CD4-positive, alpha-beta T cell treated with Interleukin-17A for 4 hours (primary cell): ENCODE data around the gene TMC1.
A peak's percentile ranks its signal among the peaks of the same experiment; 100 is the strongest.
"Not testable (repeated sequence)": the region's sequence is repeated elsewhere in the genome, so short reads cannot be mapped to it uniquely, and the experiment has no call there.

Source experiments
- DNase-seq: peaks from one replicate; pipeline ENCODE4 v3.0.0-alpha.2; 2020; ENCODE audit warnings: mixed read lengths

Gene TMC1

DNA sequence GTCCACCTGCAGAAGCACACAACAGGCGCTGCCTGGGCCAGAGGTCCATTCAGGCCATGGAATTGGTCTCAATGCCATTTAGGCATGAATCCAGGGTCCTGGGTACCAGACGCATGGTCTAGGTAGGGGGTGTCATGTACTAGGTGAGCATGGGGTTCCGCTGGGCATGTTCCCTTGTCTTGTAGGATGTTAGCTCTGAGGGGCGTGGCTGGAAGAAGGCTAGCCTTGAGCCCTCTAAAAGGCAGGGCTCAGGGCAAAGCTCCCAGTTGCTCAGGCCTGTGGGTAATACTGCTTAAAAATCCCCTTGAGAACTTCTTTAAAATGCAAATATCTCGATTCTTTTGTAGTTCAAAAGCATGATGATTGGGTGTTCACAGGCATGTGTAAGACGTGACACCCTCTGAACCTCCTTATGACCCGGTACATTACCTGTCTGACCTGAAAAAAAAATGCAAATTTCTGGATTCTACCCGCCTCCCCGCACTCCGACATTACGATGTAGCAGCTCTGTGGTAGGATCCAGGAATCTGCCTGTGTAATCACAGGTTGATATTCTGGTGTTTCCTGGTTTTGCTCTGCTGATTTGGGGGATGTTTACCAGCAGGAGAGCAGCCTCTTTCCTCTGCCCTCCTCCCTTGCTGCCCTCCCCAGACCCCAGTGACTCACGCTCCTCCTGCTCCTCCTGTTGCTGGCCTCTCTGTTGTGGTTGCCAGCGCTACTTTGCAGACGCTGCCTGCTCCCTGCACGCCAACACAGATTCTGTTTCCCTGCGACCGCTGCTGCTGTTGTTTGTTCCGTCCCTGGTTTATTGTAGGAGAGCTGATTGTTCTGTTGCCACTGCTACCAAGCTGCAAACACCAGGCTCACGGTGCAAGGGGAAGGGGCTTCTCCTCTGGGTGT lies 5.7 kb downstream of the TMC1 start:
- peak; percentile 89 for DNase-seq

- DNase-seq, result no peak
Observed at GRCh38 chr9:72527801-72528195, 6.4 kb downstream of the TMC1 start.

DNA sequence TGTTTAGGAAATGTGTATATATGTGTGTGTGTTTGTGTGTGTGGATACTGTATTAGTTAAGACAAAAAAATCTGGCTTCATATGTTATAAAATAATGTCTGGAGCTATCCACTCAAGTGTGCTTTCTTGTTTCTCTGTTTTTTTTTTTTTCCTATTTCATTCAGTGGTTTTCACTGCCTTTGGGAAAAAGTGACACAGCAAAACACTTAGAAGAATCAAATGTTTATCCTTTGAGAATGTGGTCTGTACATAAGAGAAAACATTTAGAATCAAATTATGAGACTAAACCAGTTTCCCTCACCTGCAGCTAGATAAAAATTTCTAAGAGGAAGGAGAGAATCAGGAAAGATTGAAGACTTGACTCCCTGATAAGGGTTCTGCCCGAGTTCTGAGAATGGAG lies 8.1 kb downstream of the TMC1 start:
- DNase-seq, result no peak

GRCh38 chr9:72533322-72533721 lies 11.9 kb downstream of the TMC1 start:
- DNase-seq, result no peak

DNA sequence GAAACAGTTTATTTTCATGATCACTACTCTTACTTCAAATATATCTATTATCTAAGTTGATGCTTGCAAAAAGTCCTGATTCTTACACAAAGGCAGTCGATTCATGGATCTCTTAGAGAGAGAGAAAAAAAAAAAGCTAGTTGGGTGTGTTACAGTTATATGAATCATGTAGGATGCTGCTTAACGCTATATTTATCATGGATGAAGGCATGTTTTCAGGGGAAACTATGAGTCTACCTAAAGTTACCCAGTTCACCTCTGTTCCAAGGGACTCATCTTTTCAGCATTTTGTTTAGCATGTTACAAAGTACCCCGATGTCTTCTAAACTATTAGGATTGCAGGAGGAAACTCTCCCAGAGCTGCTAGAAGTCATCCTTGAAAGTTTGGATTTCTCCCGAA lies 13.5 kb downstream of the TMC1 start:
- no peak for DNase-seq

DNA sequence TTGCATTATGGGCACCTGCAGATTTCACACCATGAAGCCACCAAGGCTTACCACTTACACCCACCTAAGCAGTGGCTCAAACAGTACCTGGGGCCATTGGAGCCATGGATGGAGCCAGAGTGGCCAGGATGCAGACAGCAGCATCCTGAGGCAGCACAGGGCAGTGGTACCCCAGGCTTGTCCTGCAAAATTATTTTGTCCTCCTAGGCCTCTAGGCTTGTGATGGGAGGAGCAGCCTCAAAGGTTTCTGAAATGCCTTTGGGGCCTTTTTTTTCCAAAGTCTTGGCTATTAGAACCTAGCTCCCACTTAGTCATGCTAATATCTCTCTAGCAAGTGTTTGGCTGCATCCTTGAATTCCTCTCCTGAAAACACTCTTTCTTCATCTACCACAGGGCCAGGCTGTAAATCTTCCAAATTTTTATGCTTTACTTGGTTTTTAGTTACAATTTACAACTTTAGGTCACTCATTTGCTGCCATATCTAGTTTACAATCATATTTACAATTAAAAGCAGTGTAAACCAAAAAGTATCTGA lies 15.7 kb downstream of the TMC1 start:
- no peak for DNase-seq

- DNase-seq, result no peak
Observed at GRCh38 chr9:72537671-72538070, 16.3 kb downstream of the TMC1 start.

GRCh38 chr9:72538921-72539702 lies 17.7 kb downstream of the TMC1 start:
- DNase-seq, result no peak

DNA sequence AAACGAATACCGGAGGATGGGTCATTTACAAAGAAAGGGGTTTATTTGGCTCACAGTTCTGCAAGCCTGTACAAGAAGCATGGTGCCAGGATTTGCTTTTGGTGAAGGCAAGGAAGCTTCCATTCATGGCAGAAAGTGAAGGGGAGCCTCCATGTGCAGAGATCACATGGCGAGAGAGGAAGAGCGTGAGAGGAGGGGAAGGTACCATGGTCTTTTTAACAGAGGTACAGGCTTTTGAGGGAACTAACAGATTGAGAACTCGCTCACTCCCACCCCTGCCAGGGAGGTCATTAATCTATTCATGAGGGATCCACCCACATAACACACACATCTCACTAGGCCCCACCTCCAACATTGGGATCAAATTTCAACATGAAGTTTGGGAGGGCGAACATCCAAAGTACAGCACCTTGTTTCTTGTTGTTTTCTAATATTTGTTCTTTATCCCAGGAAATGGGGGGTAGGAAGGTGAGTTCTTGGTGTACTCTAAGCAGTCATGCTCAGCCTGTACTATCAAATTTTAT lies 18.5 kb downstream of the TMC1 start:
- no peak for DNase-seq

DNA sequence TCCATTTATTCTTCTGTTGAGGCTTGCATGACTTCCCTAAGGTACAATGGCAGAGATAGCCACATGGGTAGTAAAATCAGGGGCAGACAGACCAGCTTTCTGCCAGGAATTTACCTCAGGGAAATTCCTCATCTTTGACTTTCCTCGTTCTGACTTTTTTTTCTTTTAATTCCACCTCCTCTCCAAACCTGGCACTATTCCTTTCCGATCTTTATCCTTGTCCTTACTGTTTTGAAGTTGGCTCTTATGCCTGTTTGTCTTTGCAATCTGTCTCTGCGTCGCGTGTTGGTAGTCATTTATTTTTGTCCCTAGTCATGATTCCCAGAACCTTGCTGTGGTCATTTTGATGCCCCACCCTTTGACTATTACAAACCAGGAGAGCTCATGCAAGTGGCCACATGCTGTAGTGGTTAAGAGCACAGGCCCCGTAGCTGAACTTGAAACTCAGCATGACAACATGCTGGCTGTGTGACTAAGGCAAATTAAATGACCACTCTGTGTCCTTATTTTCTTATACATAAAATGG lies 19.0 kb downstream of the TMC1 start:
- no peak for DNase-seq

DNA sequence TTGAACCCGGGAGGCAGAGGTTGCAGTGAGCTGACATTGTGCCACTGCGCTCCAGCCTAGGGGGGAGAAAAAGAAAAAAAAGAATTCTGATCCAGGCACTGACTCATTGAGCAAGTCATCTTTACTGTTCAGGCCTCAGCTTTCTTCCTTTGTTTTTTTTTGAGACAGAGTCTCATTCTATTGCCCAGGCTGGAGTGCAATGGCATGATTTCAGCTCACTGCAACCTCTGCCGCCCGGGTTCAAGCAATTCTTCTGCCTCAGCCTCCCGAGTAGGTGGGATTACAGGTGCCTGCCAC lies 21.1 kb downstream of the TMC1 start:
- not testable (repeated sequence) for DNase-seq

- no peak for DNase-seq
Observed at GRCh38 chr9:72542917-72543316, 21.5 kb downstream of the TMC1 start.

DNA sequence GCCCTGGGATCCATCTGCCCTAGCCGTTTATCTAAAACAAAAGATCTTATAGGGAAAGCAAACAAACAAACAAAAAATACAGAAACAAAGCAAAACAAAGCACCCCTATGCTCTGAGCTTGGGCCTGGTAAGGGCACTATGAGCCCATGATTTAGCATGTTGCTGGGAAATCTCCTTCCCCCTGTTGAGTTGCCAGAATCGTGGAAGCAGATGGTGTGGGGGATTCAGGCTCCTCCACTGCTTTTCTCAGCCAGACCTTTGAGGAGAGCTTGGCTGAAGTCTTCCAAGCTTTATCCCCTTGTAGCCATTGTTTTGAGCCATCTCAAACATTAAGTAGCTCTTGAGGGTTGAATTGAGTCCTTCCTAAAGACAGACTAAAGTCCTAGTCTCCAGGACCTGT lies 29.9 kb downstream of the TMC1 start:
- DNase-seq, result no peak

- no peak for DNase-seq
Observed at GRCh38 chr9:72552356-72552755, 30.9 kb downstream of the TMC1 start.

GRCh38 chr9:72554221-72554641 lies 32.8 kb downstream of the TMC1 start:
- DNase-seq, result no peak

GRCh38 chr9:72557549-72557948 lies 36.1 kb downstream of the TMC1 start:
- peak; percentile 62 for DNase-seq

DNA sequence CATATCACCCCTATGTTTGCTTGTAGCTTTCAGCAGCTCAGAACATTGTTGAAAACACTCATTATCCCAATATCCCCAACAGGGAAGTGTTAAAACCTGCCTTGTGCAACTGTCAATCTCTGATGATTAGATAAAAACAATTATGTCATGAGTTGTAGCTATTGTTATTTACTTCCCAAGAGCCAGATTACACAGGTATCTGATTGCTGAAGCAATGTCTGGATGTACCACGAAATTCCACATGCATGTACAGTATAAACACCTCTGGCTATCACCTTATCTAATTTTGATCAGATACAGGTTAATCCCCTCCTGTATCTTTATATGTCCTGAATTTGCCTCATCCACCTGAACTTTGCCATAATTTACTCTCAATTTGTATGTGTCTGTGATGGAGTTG lies 38.7 kb downstream of the TMC1 start:
- no peak for DNase-seq

DNA sequence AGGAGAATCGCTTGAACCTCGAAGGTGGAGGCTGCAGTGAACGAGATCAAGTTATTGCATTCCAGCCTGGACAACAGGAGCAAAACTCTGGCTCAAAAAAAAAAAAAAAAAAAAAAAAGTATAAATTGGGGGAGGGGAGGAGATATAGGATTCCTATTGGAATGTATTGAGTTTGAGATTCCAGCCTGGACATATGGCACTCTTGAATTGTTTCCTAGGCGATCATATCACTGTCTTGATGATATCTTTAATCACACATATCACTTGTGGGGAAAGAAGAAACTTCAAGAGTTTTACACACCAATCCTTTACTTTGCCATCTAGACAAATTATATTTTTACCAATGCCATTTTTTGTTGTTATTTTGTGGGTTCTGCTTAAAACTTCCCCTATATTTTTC lies 42.4 kb downstream of the TMC1 start:
- no peak for DNase-seq

DNA sequence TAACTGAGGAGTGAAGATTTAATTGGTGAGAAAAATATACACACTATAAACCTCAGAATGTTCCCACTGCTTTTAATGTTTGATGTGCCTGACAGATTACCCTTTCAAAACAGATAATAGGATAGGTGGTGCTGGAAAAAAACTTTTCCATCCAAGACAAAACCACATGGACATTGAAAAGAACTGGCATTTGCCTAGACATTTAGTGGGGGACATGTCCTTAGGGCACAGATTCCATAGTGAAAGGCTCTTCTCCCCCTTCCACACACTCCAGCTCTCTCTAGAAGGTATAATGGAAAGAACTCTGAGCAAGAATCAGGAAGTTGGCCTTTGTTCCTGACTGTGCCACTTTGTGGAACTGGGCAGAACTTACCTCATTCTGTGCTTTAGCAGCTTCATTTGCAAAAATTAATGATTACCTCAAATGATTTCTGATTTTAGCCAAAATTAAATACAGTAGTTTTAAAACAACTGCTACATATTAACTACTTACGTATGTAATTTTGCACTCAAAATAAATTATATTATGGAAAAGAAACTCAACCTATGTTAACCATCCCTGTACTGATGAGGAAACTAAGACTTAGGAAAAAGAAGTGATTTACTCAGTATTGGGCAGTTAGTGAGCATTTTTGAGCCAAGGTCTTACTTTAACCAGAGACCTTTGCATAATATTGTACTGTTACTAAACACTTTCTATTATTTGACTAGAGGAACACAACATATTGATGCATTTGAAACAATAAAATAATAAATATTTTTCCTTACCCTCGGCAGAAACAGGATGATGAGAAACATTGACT lies 43.3 kb downstream of the TMC1 start:
- DNase-seq, result no peak

- no peak for DNase-seq
Observed at GRCh38 chr9:72565535-72565934, 44.1 kb downstream of the TMC1 start.

DNA sequence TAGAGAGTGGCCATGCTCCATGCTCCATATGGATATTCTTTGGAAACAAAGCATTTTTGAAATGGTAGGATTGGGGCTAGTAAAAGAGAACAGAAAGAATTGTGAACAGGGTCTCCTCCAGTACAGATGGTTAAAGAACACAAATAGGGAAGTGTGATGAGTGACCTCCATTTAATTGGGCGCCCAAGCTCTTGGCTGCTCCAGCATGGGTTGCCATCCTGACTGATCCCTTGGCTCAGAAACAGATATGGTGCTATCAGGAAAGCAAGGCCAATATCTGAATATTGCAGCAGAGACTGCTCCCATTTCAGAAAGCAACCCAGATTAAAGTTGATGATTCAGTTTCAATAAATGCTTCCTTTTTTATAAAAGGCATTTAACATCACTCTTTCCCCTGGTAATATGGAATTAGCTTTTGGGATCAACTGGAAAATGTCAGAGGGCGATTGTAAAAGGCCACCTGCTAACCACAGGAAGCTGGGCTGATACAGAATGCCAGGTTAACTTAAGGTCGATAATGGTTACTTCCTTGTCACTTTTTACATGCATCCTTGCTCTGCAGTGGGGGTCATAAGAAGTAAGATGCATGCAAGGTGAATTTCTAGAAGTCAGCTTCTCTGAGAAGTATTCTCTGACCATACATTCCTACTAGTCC lies 52.9 kb downstream of the TMC1 start:
- no peak for DNase-seq

DNA sequence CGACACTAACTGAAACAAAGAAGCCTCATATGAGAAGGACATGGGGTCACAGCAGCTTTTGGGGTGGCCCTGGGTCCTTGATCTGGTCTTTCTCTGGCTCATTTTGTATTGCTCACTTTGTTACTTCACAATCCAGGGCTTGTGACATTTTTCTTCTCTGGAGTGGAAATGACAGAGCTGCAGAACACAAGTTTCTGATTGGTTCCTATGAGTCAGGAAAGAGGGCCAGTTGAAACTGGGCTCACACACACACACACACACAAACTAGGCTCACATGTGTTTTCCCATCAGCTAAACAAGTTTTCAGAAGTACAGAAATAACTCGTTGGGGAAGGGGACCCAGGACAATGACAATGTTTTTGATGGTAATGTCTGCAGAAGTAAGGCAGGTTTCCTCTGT lies 54.3 kb downstream of the TMC1 start:
- DNase-seq, result no peak
